ENCODE data around the gene SIL1.
"Not testable (repeated sequence)": the region's sequence is repeated elsewhere in the genome, so short reads cannot be mapped to it uniquely, and the experiment has no call there.

Gene SIL1

GRCh38 chr5:139037732-139038131 lies 160.4 kb downstream of the SIL1 start:
- TF ChIP-seq CTCF (conservative IDR thresholded peaks at IDR 0.05; ENCODE audit: low read depth) = no peak
- ChIA-PET CTCF (no interaction called here), POLR2A (ENCODE audit: low non-redundant PET) (no interaction called here)
- H3K27ac ChIP-seq = no peak overlapping the region
- no peak for DNase-seq (ENCODE audit: low spot score)

- DNase-seq (ENCODE audit: low spot score); POLR2A ChIA-PET (ENCODE audit: low non-redundant PET); H3K27ac ChIP-seq; CTCF ChIA-PET: not testable (repeated sequence)
These were observed 161.8 kb downstream of the SIL1 start for GRCh38 chr5:139036332-139036731.

- POLR2A ChIA-PET (ENCODE audit: low non-redundant PET) = no interaction called here
These were observed 171.0 kb downstream of the SIL1 start for GRCh38 chr5:139027150-139027549.

GRCh38 chr5:139025651-139026050 lies 172.5 kb downstream of the SIL1 start:
- POLR2A ChIA-PET (ENCODE audit: low non-redundant PET) = no interaction called here
- no peak overlapping the region for H3K27ac ChIP-seq
- DNase-seq (ENCODE audit: low spot score) = no peak
- CTCF ChIA-PET = interaction anchor here (0.7 to 1.5 kb wide), 2 partner anchors 8 to 341 kb away, joined by 3 read pairs; no protein-coding TSS in a partner anchor
- TF ChIP-seq CTCF (conservative IDR thresholded peaks at IDR 0.05; ENCODE audit: low read depth) = no peak

More at GRCh38 chr5:139027150-139027549, 171.0 kb downstream of the SIL1 start:
- TF ChIP-seq CTCF (conservative IDR thresholded peaks at IDR 0.05; ENCODE audit: low read depth) = no peak
- no peak for DNase-seq (ENCODE audit: low spot score)
- H3K27ac ChIP-seq = no peak overlapping the region
- CTCF ChIA-PET = interaction anchor here (0.6 kb wide), 1 partner anchor 32 kb away, joined by 3 read pairs; no protein-coding TSS in a partner anchor

- no peak for DNase-seq (ENCODE audit: low spot score)
- CTCF ChIA-PET = interaction anchor here (0.7 kb wide), 1 partner anchor 78 kb away, joined by 3 read pairs; no protein-coding TSS in a partner anchor
- H3K27ac ChIP-seq = no peak overlapping the region
- TF ChIP-seq CTCF (conservative IDR thresholded peaks at IDR 0.05; ENCODE audit: low read depth) = no peak
- POLR2A ChIA-PET (ENCODE audit: low non-redundant PET) = no interaction called here
These were observed 174.9 kb downstream of the SIL1 start for GRCh38 chr5:139023286-139023685.

- CTCF ChIA-PET = interaction anchor here (0.7 kb wide), 1 partner anchor 78 kb away, joined by 3 read pairs; no protein-coding TSS in a partner anchor
- TF ChIP-seq CTCF (conservative IDR thresholded peaks at IDR 0.05; ENCODE audit: low read depth) = no peak
- H3K27ac ChIP-seq = no peak overlapping the region
- POLR2A ChIA-PET (ENCODE audit: low non-redundant PET) = no interaction called here
- DNase-seq (ENCODE audit: low spot score) = peak; percentile 24
These were observed 175.6 kb downstream of the SIL1 start for GRCh38 chr5:139022528-139022927.

- ChIA-PET CTCF (no interaction called here), POLR2A (ENCODE audit: low non-redundant PET) (no interaction called here)
- TF ChIP-seq CTCF (conservative IDR thresholded peaks at IDR 0.05; ENCODE audit: low read depth) = no peak
- no peak for DNase-seq (ENCODE audit: low spot score)
- no peak overlapping the region for H3K27ac ChIP-seq
These were observed 176.8 kb downstream of the SIL1 start for GRCh38 chr5:139021346-139021745.

Data from RWPE1 (cell line).